ENCODE data around the gene SLC66A2. TPM values are rescaled to one million over a fixed set of nuclear protein-coding genes. Genes with fewer than 3 reads are reported as not detected.

The SLC66A2 gene
- total RNA-seq, 1 donor from 2014 or later = 28.1 TPM

GRCh38 chr18:79875931-79876461 is 75.5 kb downstream of the SLC66A2 start:
- DNase-seq (ENCODE audit: low read depth) = no peak
- no peak overlapping the region for H3K4me3 ChIP-seq (ENCODE audit: low read depth, low read length)
- TF ChIP-seq CTCF (conservative IDR thresholded peaks at IDR 0.05; ENCODE audit: low read depth, low read length) = no peak

- no peak overlapping the region for H3K4me3 ChIP-seq (ENCODE audit: low read depth, low read length)
- no peak for TF ChIP-seq CTCF (conservative IDR thresholded peaks at IDR 0.05; ENCODE audit: low read depth, low read length)
- DNase-seq (ENCODE audit: low read depth) = no peak
Observed at GRCh38 chr18:79875531-79875919, 75.9 kb downstream of the SLC66A2 start.

GRCh38 chr18:79874553-79875530 is 76.6 kb downstream of the SLC66A2 start:
- no peak overlapping the region for H3K4me3 ChIP-seq (ENCODE audit: low read depth, low read length)
- no peak for TF ChIP-seq CTCF (conservative IDR thresholded peaks at IDR 0.05; ENCODE audit: low read depth, low read length)
- DNase-seq (ENCODE audit: low read depth) = no peak

GRCh38 chr18:79873449-79874110 is 77.9 kb downstream of the SLC66A2 start:
- no peak for DNase-seq (ENCODE audit: low read depth)
- no peak for TF ChIP-seq CTCF (conservative IDR thresholded peaks at IDR 0.05; ENCODE audit: low read depth, low read length)
- H3K4me3 ChIP-seq (ENCODE audit: low read depth, low read length) = no peak overlapping the region

- no peak overlapping the region for H3K4me3 ChIP-seq (ENCODE audit: low read depth, low read length)
- DNase-seq (ENCODE audit: low read depth) = no peak
- TF ChIP-seq CTCF (conservative IDR thresholded peaks at IDR 0.05; ENCODE audit: low read depth, low read length) = no peak
Observed at GRCh38 chr18:79872527-79873444, 78.7 kb downstream of the SLC66A2 start.

GRCh38 chr18:79871481-79872091 is 79.9 kb downstream of the SLC66A2 start:
- DNase-seq (ENCODE audit: low read depth) = no peak
- TF ChIP-seq CTCF (conservative IDR thresholded peaks at IDR 0.05; ENCODE audit: low read depth, low read length) = no peak
- H3K4me3 ChIP-seq (ENCODE audit: low read depth, low read length) = no peak overlapping the region

Measured in epithelial cell of proximal tubule (primary cell).